K562 (cell line): ENCODE results near the gene DNER. TPM values are rescaled to one million over a fixed set of nuclear protein-coding genes. Genes with fewer than 3 reads are reported as not detected.

Experiments used
- ATAC-seq: fragments of 200-7000 bp; cut with Tn5 transposase; 3 replicates; pipeline ENCODE4 v1.9.1; 2020; ENCODE audit warnings: moderate library complexity
- BruUV-seq: library from RNA; stranded (reverse); fragments of 400-500 nt; replicated peaks from 2 replicates; lab custom pipeline; 2021; lab: Mats Ljungman, UMichigan
- CTCF ChIA-PET: fragments of 300-600 bp; formaldehyde crosslinking; extraction: SDS; loops from one replicate; lab custom pipeline; 2021; ENCODE audit warnings: low intra/inter-chr PET ratio; lab: Yijun Ruan, JAX
- POLR2A ChIA-PET: fragments of 300-600, 350-650 bp; sonication (Branson Sonifier 250); formaldehyde crosslinking; extraction: SDS; loops from one replicate; lab custom pipeline; 2021; ENCODE audit warnings: antibody characterized with exemption, inconsistent platforms; lab: Yijun Ruan, JAX
- DNase-seq, 4 experiments: peaks; one replicate each; pipeline versions ENCODE4 v3.0.0 to v3.0.0-alpha.2; 2011 to 2018; ENCODE audit warnings: low spot score in 3 of 4, mixed read lengths in 3 of 4; ENCODE audit errors: extremely low read depth in 1 of 4
- FAIRE-seq: peaks from 2 replicates; lab custom pipeline; 2011; peaks lifted over from hg19 to GRCh38; lab: Jason Lieb, UNC
- H2AFZ ChIP-seq: 2 replicates; pipeline ENCODE4 v1.6.0; 2011; ENCODE audit warnings: low read depth, low read length, control low read depth, inconsistent platforms
- H3K27ac ChIP-seq: fragments of 200-600 bp; 3 replicates; pipeline ENCODE4 v1.8.0; 2011; ENCODE audit warnings: low read depth, mild to moderate bottlenecking, control low read depth, inconsistent platforms, low read length, moderate library complexity, mixed read lengths; ENCODE audit errors: extremely low read depth
- H3K27me3 ChIP-seq, 2 experiments: fragments of 300-600 bp in 1 of 2; 2 replicates in 1 of 2; 3 replicates in 1 of 2; pipeline versions ENCODE4 v1.6.0 to v1.8.0; 2011; ENCODE audit warnings: inconsistent platforms in 2 of 2, low read length in 2 of 2, mild to moderate bottlenecking in 1 of 2, mixed read lengths in 1 of 2, moderate library complexity in 1 of 2; ENCODE audit not compliant: control insufficient read depth in 2 of 2, insufficient read depth in 2 of 2
- H3K36me3 ChIP-seq: fragments of 300-600 bp; 3 replicates; pipeline ENCODE4 v1.8.0; 2011; ENCODE audit warnings: mild to moderate bottlenecking, low read length, inconsistent platforms; ENCODE audit not compliant: control insufficient read depth, insufficient read depth
- H3K4me1 ChIP-seq, 2 experiments: fragments of 200-600 bp in 1 of 2; replicated peaks in 1 of 2; 2 replicates in 1 of 2; 3 replicates in 1 of 2; pipeline versions ENCODE4 v1.5.1 to v1.8.0; 2011; ENCODE audit warnings: inconsistent platforms in 2 of 2, low read length in 2 of 2, mild to moderate bottlenecking in 1 of 2, mixed read lengths in 1 of 2, moderate library complexity in 1 of 2; ENCODE audit not compliant: control insufficient read depth in 2 of 2, insufficient read depth in 2 of 2
- H3K4me2 ChIP-seq: 2 replicates; pipeline ENCODE4 v1.6.1; 2011; ENCODE audit warnings: low read length, control low read depth, inconsistent platforms, mixed read lengths; ENCODE audit not compliant: insufficient read depth
- H3K4me3 ChIP-seq: fragments of 200-600 bp; sonication (generic), shearing (Covaris generic); 2 replicates; pipeline ENCODE4 v1.5.1; 2016; ENCODE audit warnings: control low read depth, inconsistent platforms
- H3K79me2 ChIP-seq: fragments of 200-600 bp; 3 replicates; pipeline ENCODE4 v1.8.0; 2011; ENCODE audit warnings: low read length, inconsistent platforms; ENCODE audit not compliant: control insufficient read depth, insufficient read depth
- H3K9ac ChIP-seq, 2 experiments: 2 replicates each; pipeline versions ENCODE4 v1.6.0 to v1.6.1; 2011; ENCODE audit warnings: low read depth in 2 of 2, low read length in 2 of 2, control low read depth in 1 of 2, inconsistent platforms in 1 of 2, mild to moderate bottlenecking in 1 of 2, mixed read lengths in 1 of 2; ENCODE audit not compliant: insufficient read depth in 1 of 2
- H3K9me1 ChIP-seq: one replicate; pipeline ENCODE4 v1.6.0; 2011; ENCODE audit warnings: inconsistent platforms, mild to moderate bottlenecking, low read length, moderate library complexity; ENCODE audit not compliant: control insufficient read depth, insufficient read depth
- H3K9me3 ChIP-seq: replicated peaks from 2 replicates; pipeline ENCODE4 v1.5.1; 2011; ENCODE audit warnings: low read depth, low read length, inconsistent platforms; ENCODE audit not compliant: control insufficient read depth, insufficient read depth
- H4K20me1 ChIP-seq: replicated peaks from 2 replicates; pipeline ENCODE4 v1.6.1; 2011; ENCODE audit warnings: low read length, inconsistent platforms, mixed read lengths; ENCODE audit not compliant: control insufficient read depth, insufficient read depth
- BCOR ChIP-seq: fragments of 450-650 bp; IDR thresholded peaks from 2 replicates; pipeline ENCODE4 v1.6.1; 2016
- CBFA2T3 ChIP-seq: fragments of 450-650 bp; IDR thresholded peaks from 2 replicates; pipeline ENCODE4 v1.6.1; 2017
- CHCHD3 ChIP-seq: fragments of 250-450 bp; sonication (Bioruptor Pico); IDR thresholded peaks from 2 replicates; pipeline ENCODE4 v2.1.2; 2022; ENCODE audit warnings: mild to moderate bottlenecking
- CXXC5 ChIP-seq: fragments of 250-450 bp; sonication (Bioruptor Pico); IDR thresholded peaks from 2 replicates; pipeline ENCODE4 v1.8.0; 2022; ENCODE audit warnings: inconsistent platforms, mild to moderate bottlenecking, moderate library complexity
- E2F6 ChIP-seq, 2 experiments: IDR thresholded peaks; 2 replicates each; pipeline ENCODE4 v1.6.1; 2011; ENCODE audit warnings: borderline replicate concordance in 1 of 2, control low read depth in 1 of 2, low read depth in 1 of 2, low read length in 1 of 2, mild to moderate bottlenecking in 1 of 2, mixed read lengths in 1 of 2, moderate library complexity in 1 of 2; ENCODE audit not compliant: insufficient read depth in 1 of 2, insufficient read length in 1 of 2, poor library complexity in 1 of 2, severe bottlenecking in 1 of 2; ENCODE audit errors: extremely low read depth in 1 of 2
- FOXM1 ChIP-seq, 2 experiments: fragments of 450-650 bp in 1 of 2; sonication (generic) in 1 of 2; formaldehyde crosslinking in 1 of 2; IDR thresholded peaks; 2 replicates each; pipeline versions ENCODE4 v1.6.1 to v1.9.0; 2017 to 2022; ENCODE audit warnings: low read depth in 2 of 2, mild to moderate bottlenecking in 2 of 2, missing genetic modification reagents in 1 of 2, moderate library complexity in 1 of 2
- MEF2A ChIP-seq: IDR thresholded peaks from 2 replicates; pipeline ENCODE4 v1.6.1; 2011; ENCODE audit warnings: low read depth, mild to moderate bottlenecking, low read length, moderate library complexity; ENCODE audit not compliant: control insufficient read depth
- MEIS2 ChIP-seq: fragments of 450-650 bp; IDR thresholded peaks from 2 replicates; pipeline ENCODE4 v1.6.1; 2014; ENCODE audit warnings: mild to moderate bottlenecking; ENCODE audit not compliant: partially characterized antibody
- POLR2A ChIP-seq: fragments of 450-650 bp; conservative IDR thresholded peaks from 2 replicates; pipeline ENCODE4 v1.6.1; 2016
- TBP ChIP-seq: optimal IDR thresholded peaks from 2 replicates; pipeline ENCODE3; 2011; ENCODE audit warnings: low read depth, low read length, improper control_type of control experiment
- XRCC5 ChIP-seq: fragments of 200-400 bp; formaldehyde crosslinking; IDR thresholded peaks from 2 replicates; pipeline ENCODE4 v1.6.1; 2017; ENCODE audit warnings: low read depth, mild to moderate bottlenecking, low read length
- YY1 ChIP-seq, 3 experiments: IDR thresholded peaks; 2 replicates each; pipeline ENCODE4 v1.6.1; 2011; ENCODE audit warnings: low read length in 2 of 3, mild to moderate bottlenecking in 2 of 3, moderate library complexity in 2 of 3, borderline replicate concordance in 1 of 3, control low read depth in 1 of 3, low read depth in 1 of 3; ENCODE audit not compliant: insufficient read depth in 3 of 3, insufficient replicate concordance in 2 of 3, control insufficient read depth in 1 of 3, insufficient read length in 1 of 3; ENCODE audit errors: extremely low read depth in 1 of 3
- ZBTB9 ChIP-seq: fragments of 450-650 bp; formaldehyde crosslinking; IDR thresholded peaks from 2 replicates; pipeline ENCODE4 v1.4.0; 2020; ENCODE audit warnings: mild to moderate bottlenecking, moderate library complexity
- ZNF133 ChIP-seq: fragments of 250-450 bp; sonication (Bioruptor Pico); IDR thresholded peaks from 2 replicates; pipeline ENCODE4 v1.4.0; 2020; ENCODE audit warnings: mild to moderate bottlenecking
- ZNF143 ChIP-seq: sonication (generic); formaldehyde crosslinking; IDR thresholded peaks from 2 replicates; pipeline ENCODE4 v1.9.0; 2022; ENCODE audit warnings: mild to moderate bottlenecking, missing genetic modification reagents
- ZNF165 ChIP-seq: fragments of 250-450 bp; sonication (Bioruptor Pico); IDR thresholded peaks from 2 replicates; pipeline ENCODE4 v1.4.0; 2020; ENCODE audit warnings: borderline replicate concordance
- ZNF184 ChIP-seq: sonication (generic); formaldehyde crosslinking; IDR thresholded peaks from 2 replicates; pipeline ENCODE4 v1.5.0; 2020; ENCODE audit warnings: missing genetic modification reagents
- ZNF518B ChIP-seq: fragments of 250-450 bp; sonication (Bioruptor Pico); IDR thresholded peaks from 2 replicates; pipeline ENCODE4 v1.5.0; 2021; ENCODE audit warnings: mild to moderate bottlenecking, moderate library complexity
- ZNF778 ChIP-seq: fragments of 450-650 bp; formaldehyde crosslinking; IDR thresholded peaks from 2 replicates; pipeline ENCODE4 v1.4.0; 2020; ENCODE audit warnings: mild to moderate bottlenecking, moderate library complexity
- WGBS: fragments of 100-300 bp; shearing (Covaris generic); methylation state at CpG from one replicate; pipeline ENCODE4 v1.1.6; 2016; ENCODE audit warnings: low coverage, mixed read lengths; ENCODE audit not compliant: insufficient coverage; ENCODE audit errors: missing lambda C conversion rate; 5-methylcytosine and 5-hydroxymethylcytosine counted together
- in situ Hi-C: fragments of 300-500 bp; cut with MboI; formaldehyde crosslinking; loops from 4 replicates; pipeline ENCODE4 v1.15.0; 2018; ENCODE audit warnings: inconsistent platforms, mixed read lengths
- intact Hi-C: fragments of 100-400 bp; cut with micrococcal nuclease; formaldehyde crosslinking; loops from 2 replicates; pipeline ENCODE4 v1.14.2; 2022
- polyA plus RNA-seq, 8 experiments: library from polyadenylated mRNA; depleted of rRNA in 4 of 8; stranded (reverse) in 5 of 8; unstranded in 3 of 8; fragments of >200 nt; fragmentation: Nextera tagmentation in 2 of 8; fragmentation: Illumina TruSeq in 1 of 8; extraction: Ambion mirVana in 2 of 8; extraction: Trizol in 1 of 8; gene quantifications; 2 replicates each; pipeline versions ENCODE4 v1.2.1 to v1.2.3, GENCODE V29; 2011 to 2014; ENCODE audit warnings: inconsistent platforms in 1 of 8, missing spikeins in 1 of 8
- total RNA-seq, 7 experiments: library from RNA; depleted of rRNA in 6 of 7; stranded (reverse); fragments of >200 nt in 6 of 7; fragmentation: Illumina TruSeq in 2 of 7; extraction: Trizol in 2 of 7; gene quantifications; 2 replicates each; pipeline versions ENCODE4 v1.2.1 to v1.2.3, GENCODE V29; 2011 to 2021; ENCODE audit warnings: low replicate concordance in 1 of 7

DNER gene
- total and polyA plus RNA-seq, 9 of the 15 experiments (the other 6 are each of a cell fraction or from before 2014, with no cell fraction given): not detected

- Histone ChIP-seq H3K4me1 (no peaks in the 10 kb centered on the region), H4K20me1 (no peaks in the 10 kb centered on the region), H3K9me3 (no peaks in the 10 kb centered on the region), H3K27ac (no peak overlapping the region), H3K79me2 (no peaks in the 10 kb centered on the region), H3K36me3 (no peaks in the 10 kb centered on the region), H3K9me1 (no peaks in the 10 kb centered on the region), H3K9ac (no peak overlapping the region), H3K4me3 (no peak overlapping the region), H3K27me3 (no peaks in the 10 kb centered on the region), H3K4me2 (no peak overlapping the region), H2AFZ (no peak overlapping the region)
- in situ Hi-C loops (no loop called here), intact Hi-C loops (no loop called here)
- ChIA-PET POLR2A (no interaction called here), CTCF (no interaction called here)
- FAIRE-seq (no peak), DNase-seq (no peak), ATAC-seq (no peak)
- WGBS: 0% methylated on average over 3 of the region's 5 CpGs
- TF ChIP-seq ZNF133 (CRISPR knock-in tag) (no peak), XRCC5 (no peak), BCOR (no peak), YY1 (IDR thresholded peaks at IDR 0.05; ENCODE audit: borderline replicate concordance in 1 of 3, control insufficient read depth in 1 of 3, extremely low read depth in 1 of 3, insufficient read depth in 3 of 3, insufficient read length in 1 of 3, insufficient replicate concordance in 2 of 3, low read depth in 1 of 3, low read length in 2 of 3) (no peak), E2F6 (IDR thresholded peaks at IDR 0.05; ENCODE audit: borderline replicate concordance in 1 of 2, extremely low read depth in 1 of 2, insufficient read depth in 1 of 2, insufficient read length in 1 of 2, low read depth in 1 of 2, low read length in 1 of 2, poor library complexity in 1 of 2, severe bottlenecking in 1 of 2) (no peak), MEIS2 (no peak), ZNF184 (no peak), CBFA2T3 (no peak), CHCHD3 (no peak), ZNF143 (no peak), TBP (no peak), FOXM1 (IDR thresholded peaks at IDR 0.05; ENCODE audit: low read depth) (no peak), FOXM1 (CRISPR knock-in tag; IDR thresholded peaks at IDR 0.05; ENCODE audit: low read depth) (no peak), ZNF518B (CRISPR knock-in tag) (no peak), MEF2A (no peak), CXXC5 (CRISPR knock-in tag) (no peak), ZNF165 (CRISPR knock-in tag) (no peak), POLR2A (no peak), ZBTB9 (CRISPR knock-in tag) (no peak), ZNF778 (no peak)
- BruUV-seq: no TSS peak
Measured at GRCh38 chr2:229673676-229674075, 40.7 kb downstream of the DNER start.
